HCT116 (cell line): ENCODE measurements around the gene COG6. TPM values are rescaled to one million over a fixed set of nuclear protein-coding genes. Genes with fewer than 3 reads are reported as not detected.

Experiments used
- ATAC-seq: fragments of 200-7000 bp; cut with Tn5 transposase; 2 replicates; pipeline ENCODE4 v1.9.1; 2020; ENCODE audit warnings: mild to moderate bottlenecking, moderate library complexity
- BruUV-seq: library from RNA; stranded (reverse); fragments of 400-500 nt; replicated peaks from 2 replicates; lab custom pipeline; 2021; lab: Mats Ljungman, UMichigan
- CTCF ChIA-PET: fragments of 300-600 bp; sonication (Branson Sonifier 250); formaldehyde crosslinking; loops from one replicate; lab custom pipeline; 2021; ENCODE audit warnings: antibody characterized with exemption; lab: Charles Lee
- POLR2A ChIA-PET: fragments of 300-600, 350-600 bp; sonication (Branson Sonifier 250); formaldehyde crosslinking; loops from one replicate; lab custom pipeline; 2021; ENCODE audit warnings: antibody characterized with exemption; lab: Charles Lee
- RAD21 ChIA-PET, 2 experiments: fragments of 300-600 bp; sonication (Branson Sonifier 250); formaldehyde crosslinking; loops; one replicate each; lab custom pipeline; 2023; ENCODE audit warnings: low total read pairs in 2 of 2; ENCODE audit not compliant: uncharacterized antibody in 2 of 2, unreplicated experiment in 2 of 2, low non-redundant PET in 1 of 2; lab: Charles Lee
- DNase-seq: peaks from one replicate; pipeline ENCODE4 v3.0.0-alpha.2; 2010; ENCODE audit warnings: low read depth, low spot score
- H2AFZ ChIP-seq: fragments of 200-600 bp; shearing (Covaris generic), sonication (generic); 2 replicates; pipeline ENCODE4 v1.6.1; 2017; ENCODE audit warnings: low read depth, mixed run types, mixed read lengths, antibody characterized with exemption, low read length; ENCODE audit not compliant: poor library complexity, severe bottlenecking
- H3K27ac ChIP-seq: 2 replicates; pipeline ENCODE4 v1.5.1; 2012; ENCODE audit warnings: low read depth, low read length
- H3K27me3 ChIP-seq: fragments of 200-600 bp; sonication (generic); 2 replicates; pipeline ENCODE4 v1.6.1; 2016; ENCODE audit warnings: mixed run types, low read length, mixed read lengths; ENCODE audit not compliant: insufficient read depth
- H3K36me3 ChIP-seq, 2 experiments: fragments of 200-500 bp in 1 of 2; fragments of 200-600 bp in 1 of 2; sonication (Bioruptor generic) in 1 of 2; sonication (generic) in 1 of 2; 2 replicates each; pipeline versions ENCODE4 v1.5.1 to v1.6.1; 2014 to 2016; ENCODE audit warnings: low read length in 2 of 2, inconsistent platforms in 1 of 2, mixed read lengths in 1 of 2, mixed run types in 1 of 2; ENCODE audit not compliant: insufficient read depth in 2 of 2, control insufficient read depth in 1 of 2
- H3K4me1 ChIP-seq, 2 experiments: fragments of 200-600 bp in 1 of 2; sonication (generic) in 1 of 2; 2 replicates each; pipeline versions ENCODE4 v1.5.1 to v1.6.1; 2012 to 2017; ENCODE audit warnings: low read length in 2 of 2, inconsistent platforms in 1 of 2, mild to moderate bottlenecking in 1 of 2, mixed read lengths in 1 of 2, mixed run types in 1 of 2, moderate library complexity in 1 of 2; ENCODE audit not compliant: insufficient read depth in 2 of 2, control insufficient read depth in 1 of 2
- H3K4me2 ChIP-seq: fragments of 200-600 bp; sonication (generic); 2 replicates; pipeline ENCODE4 v1.6.1; 2017; ENCODE audit warnings: mixed run types, low read length, mixed read lengths
- H3K4me3 ChIP-seq, 2 experiments: fragments of 200-600 bp in 1 of 2; sonication (generic) in 1 of 2; replicated peaks in 1 of 2; 2 replicates each; pipeline ENCODE4 v1.5.1; 2011 to 2016; ENCODE audit warnings: low read length in 2 of 2, control low read depth in 1 of 2, low read depth in 1 of 2, mild to moderate bottlenecking in 1 of 2, mixed read lengths in 1 of 2, mixed run types in 1 of 2
- H3K79me2 ChIP-seq: fragments of 200-600 bp; sonication (generic); 2 replicates; pipeline ENCODE4 v1.6.1; 2017; ENCODE audit warnings: mild to moderate bottlenecking, mixed run types, low read length, moderate library complexity, mixed read lengths; ENCODE audit not compliant: insufficient read depth
- H3K9ac ChIP-seq: fragments of 200-600 bp; sonication (generic); 2 replicates; pipeline ENCODE4 v1.6.1; 2016; ENCODE audit warnings: low read length, mixed read lengths
- H3K9me2 ChIP-seq: fragments of 200-600 bp; sonication (generic), shearing (Covaris generic); 2 replicates; pipeline ENCODE4 v1.6.1; 2017; ENCODE audit warnings: mixed run types, mild to moderate bottlenecking, moderate library complexity; ENCODE audit not compliant: insufficient read depth
- H3K9me3 ChIP-seq, 2 experiments: fragments of 200-500 bp in 1 of 2; fragments of 200-600 bp in 1 of 2; sonication (Bioruptor generic) in 1 of 2; sonication (generic) in 1 of 2; 2 replicates each; pipeline ENCODE4 v1.6.1; 2014 to 2017; ENCODE audit warnings: low read length in 2 of 2, mixed read lengths in 2 of 2, inconsistent platforms in 1 of 2, low read depth in 1 of 2, mild to moderate bottlenecking in 1 of 2, mixed run types in 1 of 2, moderate library complexity in 1 of 2; ENCODE audit not compliant: control insufficient read depth in 1 of 2, insufficient read depth in 1 of 2
- H4K20me1 ChIP-seq: fragments of 200-600 bp; sonication (generic), shearing (Covaris generic); 2 replicates; pipeline ENCODE4 v1.6.1; 2017; ENCODE audit warnings: mixed run types, mild to moderate bottlenecking, moderate library complexity; ENCODE audit not compliant: insufficient read depth
- EGR1 ChIP-seq: IDR thresholded peaks from 2 replicates; pipeline ENCODE4 v1.6.1; 2012; ENCODE audit warnings: low read depth
- EZH2 ChIP-seq: fragments of 200-600 bp; sonication (generic); IDR thresholded peaks from 2 replicates; pipeline ENCODE4 v1.6.1; 2017; ENCODE audit warnings: antibody characterized with exemption, mixed run types
- EZH2phosphoT487 ChIP-seq: fragments of 200-600 bp; IDR thresholded peaks from 2 replicates; pipeline ENCODE4 v1.6.1; 2018; ENCODE audit warnings: antibody characterized with exemption, borderline replicate concordance
- FOSL1 ChIP-seq: IDR thresholded peaks from 2 replicates; pipeline ENCODE4 v1.6.1; 2012; ENCODE audit warnings: low read depth
- JUND ChIP-seq: IDR thresholded peaks from 2 replicates; pipeline ENCODE4 v1.6.1; 2012
- POLR2A ChIP-seq: IDR thresholded peaks from 2 replicates; pipeline ENCODE4 v1.7.0; 2011; ENCODE audit warnings: borderline replicate concordance; ENCODE audit not compliant: insufficient read depth, insufficient read length; ENCODE audit errors: extremely low read depth
- POLR2AphosphoS5 ChIP-seq: IDR thresholded peaks from 2 replicates; pipeline ENCODE4 v1.6.1; 2011; ENCODE audit warnings: mild to moderate bottlenecking, low read depth, low read length, moderate library complexity
- RAD21 ChIP-seq: IDR thresholded peaks from 2 replicates; pipeline ENCODE4 v1.6.1; 2012; ENCODE audit warnings: low read depth, mild to moderate bottlenecking
- SP1 ChIP-seq: IDR thresholded peaks from 2 replicates; pipeline ENCODE4 v1.6.1; 2012; ENCODE audit warnings: low read depth
- TCF7L2 ChIP-seq: IDR thresholded peaks from 2 replicates; pipeline ENCODE4 v1.7.0; 2011; ENCODE audit warnings: borderline replicate concordance, inconsistent platforms; ENCODE audit not compliant: insufficient read depth, insufficient read length; ENCODE audit errors: extremely low read depth
- YY1 ChIP-seq: IDR thresholded peaks from 2 replicates; pipeline ENCODE4 v1.6.1; 2011; ENCODE audit warnings: low read length, low read depth, moderate library complexity, mild to moderate bottlenecking; ENCODE audit not compliant: insufficient replicate concordance; ENCODE audit errors: extremely low read depth
- ZFX ChIP-seq: fragments of 450-650 bp; IDR thresholded peaks from 2 replicates; pipeline ENCODE4 v1.6.1; 2017
- ZNF274 ChIP-seq: fragments of 200-500 bp; sonication (Bioruptor generic); IDR thresholded peaks from 2 replicates; pipeline ENCODE4 v1.6.1; 2014; ENCODE audit warnings: mild to moderate bottlenecking, low read depth, low read length, inconsistent platforms
- intact Hi-C: fragments of 100-400 bp; cut with micrococcal nuclease; formaldehyde crosslinking; loops from 2 replicates; pipeline ENCODE4 v1.10.0; 2022
- total RNA-seq: library from RNA; stranded (reverse); gene quantifications from one replicate; pipeline ENCODE4 v1.2.1, GENCODE V29; 2021; ENCODE audit not compliant: unreplicated experiment
- TF ChIP-seq, protein P1 (sequence below): IDR thresholded peaks from 2 replicates; pipeline ENCODE4 v1.6.1; 2012
- TF ChIP-seq, protein P2 (sequence below): IDR thresholded peaks from 2 replicates; pipeline ENCODE4 v1.6.1; 2012
- TF ChIP-seq, protein P3 (sequence below), 3 experiments: fragments of 200-600 bp in 1 of 3; sonication (generic) in 1 of 3; IDR thresholded peaks in 2 of 3; conservative IDR thresholded peaks in 1 of 3; 2 replicates each; pipeline ENCODE4 v1.5.1; 2012 to 2017; ENCODE audit warnings: low read depth in 2 of 3, low read length in 2 of 3, antibody characterized with exemption in 1 of 3, borderline replicate concordance in 1 of 3, control low read depth in 1 of 3, mild to moderate bottlenecking in 1 of 3, mixed read lengths in 1 of 3, mixed run types in 1 of 3, moderate library complexity in 1 of 3; ENCODE audit not compliant: insufficient read depth in 1 of 3

The COG6 gene
- total RNA-seq, 1 experiment from 2014 or later = 33.6 TPM

DNA sequence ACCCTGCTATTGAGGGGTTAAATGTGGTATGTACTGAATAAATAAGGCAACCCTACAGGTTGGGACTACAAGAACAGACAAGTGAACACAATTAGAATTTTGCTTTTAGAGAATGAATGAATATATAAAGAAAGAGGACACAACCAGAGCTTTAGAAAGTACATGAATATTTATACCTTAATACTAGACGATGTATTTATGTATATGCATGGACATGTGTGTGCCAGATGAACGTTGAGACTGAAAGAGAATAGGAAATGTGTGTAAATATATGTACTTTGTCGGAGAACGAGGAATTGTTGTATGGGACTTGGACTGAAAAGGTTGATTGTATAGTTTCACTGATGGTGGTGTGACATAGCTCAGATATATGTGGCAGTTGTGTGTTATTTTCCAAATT, 9.3 kb upstream of the COG6 start:
- Histone ChIP-seq H3K79me2 (no peaks in the 10 kb centered on the region), H3K4me1 (no peaks in the 10 kb centered on the region), H3K4me3 (no peak overlapping the region), H4K20me1 (no peaks in the 10 kb centered on the region), H3K9me2 (no peaks in the 10 kb centered on the region), H3K4me2 (no peak overlapping the region), H3K9ac (no peak overlapping the region), H3K27me3 (no peaks in the 10 kb centered on the region), H3K36me3 (no peaks in the 10 kb centered on the region), H3K27ac (no peak overlapping the region), H2AFZ (no peak overlapping the region), H3K9me3 (no peaks in the 10 kb centered on the region)
- RAD21 ChIA-PET = no interaction called here
- CTCF ChIA-PET = no interaction called here
- ATAC-seq (no peak), DNase-seq (no peak)
- intact Hi-C loops = no loop called here
- TF ChIP-seq YY1 (no peak), EGR1 (no peak), EZH2 (no peak), POLR2AphosphoS5 (no peak), ZFX (no peak), TCF7L2 (no peak), ZNF274 (no peak), JUND (no peak), POLR2A (no peak), SP1 (no peak), FOSL1 (no peak), EZH2phosphoT487 (no peak), RAD21 (no peak)
- TF ChIP-seq, protein P1, sequence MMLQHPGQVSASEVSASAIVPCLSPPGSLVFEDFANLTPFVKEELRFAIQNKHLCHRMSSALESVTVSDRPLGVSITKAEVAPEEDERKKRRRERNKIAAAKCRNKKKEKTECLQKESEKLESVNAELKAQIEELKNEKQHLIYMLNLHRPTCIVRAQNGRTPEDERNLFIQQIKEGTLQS = no peak
- TF ChIP-seq, protein P2, sequence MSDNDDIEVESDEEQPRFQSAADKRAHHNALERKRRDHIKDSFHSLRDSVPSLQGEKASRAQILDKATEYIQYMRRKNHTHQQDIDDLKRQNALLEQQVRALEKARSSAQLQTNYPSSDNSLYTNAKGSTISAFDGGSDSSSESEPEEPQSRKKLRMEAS = no peak
- TF ChIP-seq, protein P3, sequence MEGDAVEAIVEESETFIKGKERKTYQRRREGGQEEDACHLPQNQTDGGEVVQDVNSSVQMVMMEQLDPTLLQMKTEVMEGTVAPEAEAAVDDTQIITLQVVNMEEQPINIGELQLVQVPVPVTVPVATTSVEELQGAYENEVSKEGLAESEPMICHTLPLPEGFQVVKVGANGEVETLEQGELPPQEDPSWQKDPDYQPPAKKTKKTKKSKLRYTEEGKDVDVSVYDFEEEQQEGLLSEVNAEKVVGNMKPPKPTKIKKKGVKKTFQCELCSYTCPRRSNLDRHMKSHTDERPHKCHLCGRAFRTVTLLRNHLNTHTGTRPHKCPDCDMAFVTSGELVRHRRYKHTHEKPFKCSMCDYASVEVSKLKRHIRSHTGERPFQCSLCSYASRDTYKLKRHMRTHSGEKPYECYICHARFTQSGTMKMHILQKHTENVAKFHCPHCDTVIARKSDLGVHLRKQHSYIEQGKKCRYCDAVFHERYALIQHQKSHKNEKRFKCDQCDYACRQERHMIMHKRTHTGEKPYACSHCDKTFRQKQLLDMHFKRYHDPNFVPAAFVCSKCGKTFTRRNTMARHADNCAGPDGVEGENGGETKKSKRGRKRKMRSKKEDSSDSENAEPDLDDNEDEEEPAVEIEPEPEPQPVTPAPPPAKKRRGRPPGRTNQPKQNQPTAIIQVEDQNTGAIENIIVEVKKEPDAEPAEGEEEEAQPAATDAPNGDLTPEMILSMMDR (IDR thresholded peaks at IDR 0.05 in 2 of 3, conservative IDR thresholded peaks at IDR 0.05 in 1 of 3; ENCODE audit: borderline replicate concordance in 1 of 3, insufficient read depth in 1 of 3, low read depth in 2 of 3, low read length in 2 of 3) = no peak
- POLR2A ChIA-PET = no interaction called here
- BruUV-seq = no TSS peak
